Ishikawa (cell line): ENCODE measurements around the gene TRAF7.
A peak's percentile ranks its signal among the peaks of the same experiment; 100 is the strongest.

Source experiments
- CEBPB ChIP-seq: IDR thresholded peaks from 2 replicates; pipeline ENCODE4 v1.6.1; 2012
- CREB1 ChIP-seq: IDR thresholded peaks from 2 replicates; pipeline ENCODE4 v1.6.1; 2012; ENCODE audit warnings: low read depth
- EGR1 ChIP-seq: IDR thresholded peaks from 2 replicates; pipeline ENCODE4 v1.6.1; 2012
- EP300 ChIP-seq: IDR thresholded peaks from 2 replicates; pipeline ENCODE4 v1.6.1; 2012; ENCODE audit warnings: borderline replicate concordance
- FOXM1 ChIP-seq: IDR thresholded peaks from 2 replicates; pipeline ENCODE4 v1.6.1; 2012; ENCODE audit warnings: low read depth, borderline replicate concordance
- NFIC ChIP-seq: IDR thresholded peaks from 2 replicates; pipeline ENCODE4 v1.6.1; 2012
- RAD21 ChIP-seq: IDR thresholded peaks from 2 replicates; pipeline ENCODE4 v1.6.1; 2012; ENCODE audit warnings: low read depth
- TAF1 ChIP-seq: IDR thresholded peaks from 2 replicates; pipeline ENCODE4 v1.6.1; 2012; ENCODE audit warnings: low read depth, mild to moderate bottlenecking
- TCF12 ChIP-seq: IDR thresholded peaks from 2 replicates; pipeline ENCODE4 v1.6.1; 2012; ENCODE audit warnings: low read depth
- TEAD4 ChIP-seq: IDR thresholded peaks from 2 replicates; pipeline ENCODE4 v1.6.1; 2012
- YY1 ChIP-seq: IDR thresholded peaks from 2 replicates; pipeline ENCODE4 v1.6.1; 2012; ENCODE audit warnings: low read depth
- TF ChIP-seq, protein P1 (sequence below): IDR thresholded peaks from 2 replicates; pipeline ENCODE4 v1.6.1; 2012
- TF ChIP-seq, protein P2 (sequence below): IDR thresholded peaks from 2 replicates; pipeline ENCODE4 v1.6.1; 2012; ENCODE audit warnings: low read depth, mild to moderate bottlenecking

DNA sequence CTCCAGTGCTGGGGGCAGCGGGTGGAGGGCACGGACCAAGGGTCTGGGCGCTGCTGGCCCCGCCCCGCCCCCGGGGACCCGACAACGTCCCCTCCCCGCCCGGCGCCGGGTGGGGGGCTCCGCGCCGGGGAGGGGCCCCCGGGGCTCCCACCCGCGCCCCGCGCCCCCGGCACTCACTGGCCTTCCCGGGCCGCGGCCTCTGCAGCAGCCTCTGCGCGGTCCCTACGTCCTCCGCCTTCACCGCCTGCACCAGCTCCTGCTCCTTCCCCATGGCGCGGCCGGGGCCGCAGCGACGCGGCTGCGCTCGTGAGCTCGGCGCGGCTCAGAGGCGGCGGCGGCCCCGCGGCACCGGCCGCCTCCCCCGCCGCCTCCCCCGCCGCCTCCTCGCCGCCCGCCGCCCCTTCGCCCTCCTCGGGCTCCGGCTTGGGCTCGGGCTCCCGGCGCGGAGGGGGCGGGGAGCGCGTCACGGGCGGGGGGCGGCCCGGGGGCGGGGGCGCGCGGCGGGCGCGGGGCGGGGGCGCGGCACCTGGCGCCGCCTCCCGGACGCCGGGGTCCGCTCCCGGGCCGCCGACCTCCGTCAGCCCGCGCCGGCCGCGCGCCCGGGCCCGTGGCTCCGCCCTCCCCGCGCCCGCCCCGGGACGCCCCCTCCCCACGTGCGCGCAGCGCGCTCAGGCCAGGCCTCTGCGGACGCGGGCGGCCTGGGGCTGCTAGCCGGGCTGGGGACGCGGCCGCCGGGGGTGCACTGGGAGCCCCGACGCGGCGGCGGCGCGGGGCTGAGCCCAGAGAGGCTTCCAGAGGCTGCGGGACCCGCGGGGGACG lies 40.8 kb downstream of the TRAF7 start, which contains the start of gene CASKIN1:
- TF ChIP-seq TEAD4 (no peak), TAF1 (no peak; the same call in 1 of the 2 replicates), EP300 (no peak), RAD21 (no peak), YY1 (no peak), FOXM1 (no peak), CEBPB (no peak), TCF12 (no peak), CREB1 (no peak), EGR1 (no peak), NFIC (no peak)
- TF ChIP-seq, protein P1, sequence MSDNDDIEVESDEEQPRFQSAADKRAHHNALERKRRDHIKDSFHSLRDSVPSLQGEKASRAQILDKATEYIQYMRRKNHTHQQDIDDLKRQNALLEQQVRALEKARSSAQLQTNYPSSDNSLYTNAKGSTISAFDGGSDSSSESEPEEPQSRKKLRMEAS, result 0 out of 2 replicates have a peak, but pooled peaks have one; percentile 29
- TF ChIP-seq, protein P2, sequence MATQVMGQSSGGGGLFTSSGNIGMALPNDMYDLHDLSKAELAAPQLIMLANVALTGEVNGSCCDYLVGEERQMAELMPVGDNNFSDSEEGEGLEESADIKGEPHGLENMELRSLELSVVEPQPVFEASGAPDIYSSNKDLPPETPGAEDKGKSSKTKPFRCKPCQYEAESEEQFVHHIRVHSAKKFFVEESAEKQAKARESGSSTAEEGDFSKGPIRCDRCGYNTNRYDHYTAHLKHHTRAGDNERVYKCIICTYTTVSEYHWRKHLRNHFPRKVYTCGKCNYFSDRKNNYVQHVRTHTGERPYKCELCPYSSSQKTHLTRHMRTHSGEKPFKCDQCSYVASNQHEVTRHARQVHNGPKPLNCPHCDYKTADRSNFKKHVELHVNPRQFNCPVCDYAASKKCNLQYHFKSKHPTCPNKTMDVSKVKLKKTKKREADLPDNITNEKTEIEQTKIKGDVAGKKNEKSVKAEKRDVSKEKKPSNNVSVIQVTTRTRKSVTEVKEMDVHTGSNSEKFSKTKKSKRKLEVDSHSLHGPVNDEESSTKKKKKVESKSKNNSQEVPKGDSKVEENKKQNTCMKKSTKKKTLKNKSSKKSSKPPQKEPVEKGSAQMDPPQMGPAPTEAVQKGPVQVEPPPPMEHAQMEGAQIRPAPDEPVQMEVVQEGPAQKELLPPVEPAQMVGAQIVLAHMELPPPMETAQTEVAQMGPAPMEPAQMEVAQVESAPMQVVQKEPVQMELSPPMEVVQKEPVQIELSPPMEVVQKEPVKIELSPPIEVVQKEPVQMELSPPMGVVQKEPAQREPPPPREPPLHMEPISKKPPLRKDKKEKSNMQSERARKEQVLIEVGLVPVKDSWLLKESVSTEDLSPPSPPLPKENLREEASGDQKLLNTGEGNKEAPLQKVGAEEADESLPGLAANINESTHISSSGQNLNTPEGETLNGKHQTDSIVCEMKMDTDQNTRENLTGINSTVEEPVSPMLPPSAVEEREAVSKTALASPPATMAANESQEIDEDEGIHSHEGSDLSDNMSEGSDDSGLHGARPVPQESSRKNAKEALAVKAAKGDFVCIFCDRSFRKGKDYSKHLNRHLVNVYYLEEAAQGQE, result no peak
